OCI-LY1 (cell line): Measurements from ENCODE around the gene PTGIR.

Experiments used
- EZH2 ChIP-seq: fragments of 200-600 bp; sonication (generic), shearing (Covaris generic); IDR thresholded peaks from 2 replicates; pipeline ENCODE4 v1.8.0; 2017; ENCODE audit warnings: borderline replicate concordance, mixed run types, mild to moderate bottlenecking, antibody characterized with exemption, low read length, moderate library complexity, mixed read lengths
- TF ChIP-seq, protein P1 (sequence below): fragments of 200-600 bp; sonication (generic), shearing (Covaris generic); IDR thresholded peaks from 2 replicates; pipeline ENCODE4 v1.5.1; 2017; ENCODE audit warnings: mild to moderate bottlenecking, antibody characterized with exemption, low read length, moderate library complexity, mixed read lengths

GRCh38 chr19:46608178-46608577, 16.7 kb downstream of the PTGIR start:
- TF ChIP-seq EZH2 = no peak
- TF ChIP-seq, protein P1, sequence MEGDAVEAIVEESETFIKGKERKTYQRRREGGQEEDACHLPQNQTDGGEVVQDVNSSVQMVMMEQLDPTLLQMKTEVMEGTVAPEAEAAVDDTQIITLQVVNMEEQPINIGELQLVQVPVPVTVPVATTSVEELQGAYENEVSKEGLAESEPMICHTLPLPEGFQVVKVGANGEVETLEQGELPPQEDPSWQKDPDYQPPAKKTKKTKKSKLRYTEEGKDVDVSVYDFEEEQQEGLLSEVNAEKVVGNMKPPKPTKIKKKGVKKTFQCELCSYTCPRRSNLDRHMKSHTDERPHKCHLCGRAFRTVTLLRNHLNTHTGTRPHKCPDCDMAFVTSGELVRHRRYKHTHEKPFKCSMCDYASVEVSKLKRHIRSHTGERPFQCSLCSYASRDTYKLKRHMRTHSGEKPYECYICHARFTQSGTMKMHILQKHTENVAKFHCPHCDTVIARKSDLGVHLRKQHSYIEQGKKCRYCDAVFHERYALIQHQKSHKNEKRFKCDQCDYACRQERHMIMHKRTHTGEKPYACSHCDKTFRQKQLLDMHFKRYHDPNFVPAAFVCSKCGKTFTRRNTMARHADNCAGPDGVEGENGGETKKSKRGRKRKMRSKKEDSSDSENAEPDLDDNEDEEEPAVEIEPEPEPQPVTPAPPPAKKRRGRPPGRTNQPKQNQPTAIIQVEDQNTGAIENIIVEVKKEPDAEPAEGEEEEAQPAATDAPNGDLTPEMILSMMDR = no peak
